Ishikawa (cell line): ENCODE results near the gene INAFM2.

Experiments used
- EP300 ChIP-seq: IDR thresholded peaks from 2 replicates; pipeline ENCODE4 v1.6.1; 2012; ENCODE audit warnings: borderline replicate concordance
- RAD21 ChIP-seq: IDR thresholded peaks from 2 replicates; pipeline ENCODE4 v1.6.1; 2012; ENCODE audit warnings: low read depth
- YY1 ChIP-seq: IDR thresholded peaks from 2 replicates; pipeline ENCODE4 v1.6.1; 2012; ENCODE audit warnings: low read depth

GRCh38 chr15:40281057-40281800 is 42.3 kb upstream of the INAFM2 start:
- TF ChIP-seq YY1 (no peak), RAD21 (no peak), EP300 (no peak)
